OCI-LY7 (cell line): ENCODE measurements around the gene CCNG1. TPM values are rescaled to one million over a fixed set of nuclear protein-coding genes. Genes with fewer than 3 reads are reported as not detected.
"Not testable (repeated sequence)": the region's sequence is repeated elsewhere in the genome, so short reads cannot be mapped to it uniquely, and the experiment has no call there.

ENCODE experiments used
- BruUV-seq: library from RNA; stranded (reverse); fragments of 400-500 nt; replicated peaks from 2 replicates; lab custom pipeline; 2021; lab: Mats Ljungman, UMichigan
- CTCF ChIA-PET: fragments of 300-600 bp; sonication (Branson Sonifier 250); formaldehyde crosslinking; loops from one replicate; lab custom pipeline; 2022; ENCODE audit warnings: antibody characterized with exemption; ENCODE audit not compliant: unreplicated experiment; lab: Charles Lee
- POLR2A ChIA-PET: fragments of 300-600 bp; sonication (Branson Sonifier 250); formaldehyde crosslinking; loops from one replicate; lab custom pipeline; 2022; ENCODE audit warnings: antibody characterized with exemption; lab: Charles Lee
- DNase-seq: peaks from one replicate; pipeline ENCODE4 v3.0.0-alpha.2; 2015; ENCODE audit warnings: low spot score
- H2AFZ ChIP-seq: fragments of 200-600 bp; sonication (generic), shearing (Covaris generic); 2 replicates; pipeline ENCODE4 v1.6.1; 2014; ENCODE audit warnings: mild to moderate bottlenecking, antibody characterized with exemption, low read length, moderate library complexity
- H3K27ac ChIP-seq: fragments of 200-600 bp; sonication (generic); 2 replicates; pipeline ENCODE4 v1.5.1; 2014; ENCODE audit warnings: mixed run types, low read depth, mild to moderate bottlenecking, moderate library complexity, low read length, inconsistent platforms; ENCODE audit not compliant: poor library complexity, severe bottlenecking
- H3K36me3 ChIP-seq: fragments of 200-600 bp; sonication (generic); 2 replicates; pipeline ENCODE4 v1.6.1; 2014; ENCODE audit warnings: mild to moderate bottlenecking, antibody characterized with exemption, low read length, moderate library complexity, mixed read lengths; ENCODE audit not compliant: insufficient read depth
- H3K4me1 ChIP-seq: fragments of 200-600 bp; sonication (generic); 2 replicates; pipeline ENCODE4 v1.5.1; 2014; ENCODE audit warnings: mild to moderate bottlenecking, low read length; ENCODE audit not compliant: insufficient read depth, poor library complexity, severe bottlenecking
- H3K4me2 ChIP-seq: fragments of 200-600 bp; sonication (generic); 2 replicates; pipeline ENCODE4 v1.6.1; 2014; ENCODE audit warnings: mild to moderate bottlenecking, low read length
- H3K4me3 ChIP-seq: fragments of 200-600 bp; sonication (generic); 2 replicates; pipeline ENCODE4 v1.5.1; 2014; ENCODE audit warnings: mild to moderate bottlenecking, low read depth, low read length; ENCODE audit not compliant: poor library complexity, severe bottlenecking
- H3K79me2 ChIP-seq: fragments of 200-600 bp; sonication (generic); 2 replicates; pipeline ENCODE4 v1.6.1; 2016; ENCODE audit warnings: low read depth, mild to moderate bottlenecking, low read length, moderate library complexity, mixed read lengths; ENCODE audit not compliant: insufficient read depth
- H3K9me2 ChIP-seq: fragments of 200-600 bp; sonication (generic); 2 replicates; pipeline ENCODE4 v1.6.1; 2016; ENCODE audit warnings: mild to moderate bottlenecking, low read length, mixed read lengths; ENCODE audit not compliant: insufficient read depth
- H3K9me3 ChIP-seq: fragments of 200-600 bp; sonication (generic); 2 replicates; pipeline ENCODE4 v1.6.1; 2014; ENCODE audit warnings: mild to moderate bottlenecking, mixed run types, low read length, mixed read lengths
- H4K20me1 ChIP-seq: fragments of 200-600 bp; sonication (generic); 2 replicates; pipeline ENCODE4 v1.6.1; 2014; ENCODE audit warnings: mild to moderate bottlenecking, antibody characterized with exemption, low read length, moderate library complexity, mixed read lengths; ENCODE audit not compliant: insufficient read depth
- EZH2phosphoT487 ChIP-seq: fragments of 200-600 bp; sonication (generic); IDR thresholded peaks from 2 replicates; pipeline ENCODE4 v1.6.1; 2018; ENCODE audit warnings: low read depth, borderline replicate concordance, mild to moderate bottlenecking, mixed run types, antibody characterized with exemption, low read length, moderate library complexity, mixed read lengths
- intact Hi-C: fragments of 100-400 bp; cut with micrococcal nuclease; formaldehyde crosslinking; loops from one replicate; pipeline ENCODE4 v1.10.0; 2022; ENCODE audit not compliant: unreplicated experiment
- total RNA-seq, 2 experiments: library from RNA; depleted of rRNA in 1 of 2; stranded (reverse); fragments of >200 nt in 1 of 2; shearing (Covaris generic) in 1 of 2; gene quantifications; 2 replicates each; pipeline ENCODE4 v1.2.3, GENCODE V29; 2014 to 2022
- TF ChIP-seq, protein P1 (sequence below): fragments of 200-600 bp; sonication (generic); conservative IDR thresholded peaks from 2 replicates; pipeline ENCODE4 v1.5.1; 2014; ENCODE audit warnings: mild to moderate bottlenecking, antibody characterized with exemption, low read length, moderate library complexity, mixed read lengths

The CCNG1 gene
- total RNA-seq, 2 experiments from 2014 or later: 93.5 to 118 TPM

DNA sequence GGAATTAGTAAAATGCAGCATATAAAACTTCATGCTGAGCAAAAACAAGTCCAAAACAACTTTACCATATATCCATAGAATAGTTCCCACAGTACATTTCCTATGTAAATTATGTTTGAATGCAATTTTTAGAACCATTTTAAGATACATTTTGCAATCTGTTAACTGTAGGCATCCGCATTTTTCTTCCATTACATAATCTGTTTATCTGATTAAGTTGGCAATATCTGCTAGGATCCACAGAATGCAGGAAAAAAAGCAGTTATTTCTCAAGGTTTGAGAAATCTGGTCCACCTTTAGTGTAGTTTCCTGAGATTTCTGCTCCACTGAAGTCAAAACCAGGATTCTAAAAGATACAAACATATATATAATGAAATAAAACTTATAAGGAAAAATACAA lies 16.3 kb downstream of the CCNG1 start:
- no TSS peak for BruUV-seq
- CTCF ChIA-PET: no interaction called here
- no peaks in the 10 kb centered on the region for H4K20me1 ChIP-seq
- H3K9me2 ChIP-seq: no peaks in the 10 kb centered on the region
- H2AFZ ChIP-seq: no peak overlapping the region
- H3K79me2 ChIP-seq: peaks cover 32% of the 10 kb centered on the region
- H3K4me2 ChIP-seq: no peak overlapping the region
- no peak for DNase-seq
- H3K4me1 ChIP-seq: peaks cover 23% of the 10 kb centered on the region
- POLR2A ChIA-PET: interaction anchor here (1.5 to 9.6 kb wide), 2 partner anchors 10 to 12 kb away, joined by 6 to 197 read pairs; partner anchors contain the start of gene CCNG1
- intact Hi-C loops: no loop called here
- H3K9me3 ChIP-seq: no peaks in the 10 kb centered on the region
- TF ChIP-seq, protein P1, sequence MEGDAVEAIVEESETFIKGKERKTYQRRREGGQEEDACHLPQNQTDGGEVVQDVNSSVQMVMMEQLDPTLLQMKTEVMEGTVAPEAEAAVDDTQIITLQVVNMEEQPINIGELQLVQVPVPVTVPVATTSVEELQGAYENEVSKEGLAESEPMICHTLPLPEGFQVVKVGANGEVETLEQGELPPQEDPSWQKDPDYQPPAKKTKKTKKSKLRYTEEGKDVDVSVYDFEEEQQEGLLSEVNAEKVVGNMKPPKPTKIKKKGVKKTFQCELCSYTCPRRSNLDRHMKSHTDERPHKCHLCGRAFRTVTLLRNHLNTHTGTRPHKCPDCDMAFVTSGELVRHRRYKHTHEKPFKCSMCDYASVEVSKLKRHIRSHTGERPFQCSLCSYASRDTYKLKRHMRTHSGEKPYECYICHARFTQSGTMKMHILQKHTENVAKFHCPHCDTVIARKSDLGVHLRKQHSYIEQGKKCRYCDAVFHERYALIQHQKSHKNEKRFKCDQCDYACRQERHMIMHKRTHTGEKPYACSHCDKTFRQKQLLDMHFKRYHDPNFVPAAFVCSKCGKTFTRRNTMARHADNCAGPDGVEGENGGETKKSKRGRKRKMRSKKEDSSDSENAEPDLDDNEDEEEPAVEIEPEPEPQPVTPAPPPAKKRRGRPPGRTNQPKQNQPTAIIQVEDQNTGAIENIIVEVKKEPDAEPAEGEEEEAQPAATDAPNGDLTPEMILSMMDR: no peak
- TF ChIP-seq EZH2phosphoT487: no peak
- no peak overlapping the region for H3K4me3 ChIP-seq
- no peak overlapping the region for H3K27ac ChIP-seq
- H3K36me3 ChIP-seq: peaks cover 88% of the 10 kb centered on the region

DNA sequence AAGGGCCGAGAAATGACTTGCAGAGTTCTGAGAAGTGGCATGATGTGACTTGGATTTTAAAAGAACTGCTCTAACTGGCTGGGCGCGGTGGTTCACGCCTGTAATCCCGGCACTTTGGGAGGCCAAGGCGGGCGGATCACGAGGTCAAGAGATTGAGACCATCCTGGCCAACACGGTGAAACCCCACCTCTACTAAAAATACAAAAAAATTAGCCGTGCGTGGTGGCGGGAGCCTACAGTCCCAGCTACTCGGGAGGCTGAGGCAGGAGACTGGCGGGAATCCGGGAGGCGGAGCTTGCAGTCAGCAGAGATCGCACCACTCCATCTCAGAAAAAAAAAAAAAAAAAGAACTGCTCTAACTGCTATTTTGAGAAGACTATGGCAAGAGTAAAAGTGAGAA lies 18.0 kb downstream of the CCNG1 start:
- BruUV-seq, H3K4me3 ChIP-seq, H4K20me1 ChIP-seq, H3K4me2 ChIP-seq, H2AFZ ChIP-seq, DNase-seq, H3K27ac ChIP-seq, intact Hi-C loops, CTCF ChIA-PET, H3K9me3 ChIP-seq, H3K9me2 ChIP-seq: not testable (repeated sequence)
- POLR2A ChIA-PET: interaction anchor here (0.6 to 9.6 kb wide), 4 partner anchors 13 to 47 kb away, joined by 3 to 197 read pairs (median 6); partner anchors contain the start of gene CCNG1
- Histone ChIP-seq H3K4me1 (peaks cover 23% of the 10 kb centered on the region), H3K79me2 (peaks cover 41% of the 10 kb centered on the region), H3K36me3 (peaks cover 72% of the 10 kb centered on the region)

DNA sequence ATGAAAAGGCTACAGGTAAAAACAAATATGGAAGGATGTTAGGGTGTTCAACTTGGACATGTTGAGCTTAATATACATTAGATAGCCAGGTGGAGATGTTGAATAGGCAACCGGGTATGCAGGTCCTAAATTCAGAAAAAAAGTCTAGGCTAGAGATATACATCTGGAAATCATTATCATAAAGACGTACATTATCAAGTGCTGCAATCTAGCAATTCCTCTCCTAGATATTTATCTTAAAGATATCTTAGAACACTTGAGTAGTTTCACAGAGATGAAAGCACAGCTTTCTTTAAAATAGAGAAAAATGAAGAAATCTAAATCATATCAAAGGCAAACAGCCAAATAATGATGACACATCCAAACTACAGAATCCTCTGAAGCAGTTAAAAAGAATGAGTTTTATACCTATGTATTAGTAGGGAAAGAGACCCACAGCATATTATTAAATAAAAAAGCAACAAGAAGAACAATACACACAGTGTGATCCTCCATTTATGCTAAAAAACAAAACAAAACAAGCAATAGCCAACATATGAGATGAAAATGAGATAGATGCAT lies 18.7 kb downstream of the CCNG1 start:
- peaks cover 23% of the 10 kb centered on the region for H3K4me1 ChIP-seq
- no TSS peak for BruUV-seq

More for the DNA sequence above, 18.7 kb downstream of the CCNG1 start:
- peaks cover 65% of the 10 kb centered on the region for H3K36me3 ChIP-seq
- H3K27ac ChIP-seq: no peak overlapping the region
- no peak overlapping the region for H2AFZ ChIP-seq
- no peak for DNase-seq
- H3K4me2 ChIP-seq: no peak overlapping the region
- H4K20me1 ChIP-seq: no peaks in the 10 kb centered on the region
- ChIA-PET POLR2A (interaction anchor here (1.6 to 9.6 kb wide), 2 partner anchors 13 to 15 kb away, joined by 6 to 197 read pairs; partner anchors contain the start of gene CCNG1), CTCF (no interaction called here)
- intact Hi-C loops: no loop called here
- no peaks in the 10 kb centered on the region for H3K9me3 ChIP-seq
- no peak overlapping the region for H3K4me3 ChIP-seq
- TF ChIP-seq EZH2phosphoT487: no peak
- TF ChIP-seq, protein P1: no peak
- peaks cover 46% of the 10 kb centered on the region for H3K79me2 ChIP-seq
- H3K9me2 ChIP-seq: no peaks in the 10 kb centered on the region
